ENCODE measurements around the gene MED16.
A peak's percentile ranks its signal among the peaks of the same experiment; 100 is the strongest.
"Not testable (repeated sequence)": the region's sequence is repeated elsewhere in the genome, so short reads cannot be mapped to it uniquely, and the experiment has no call there.

The MED16 gene

GRCh38 chr19:888581-889385 is 4.2 kb downstream of the MED16 start:
- peak; percentile 22 for DNase-seq

GRCh38 chr19:887599-887998 is 5.4 kb downstream of the MED16 start:
- no peak for DNase-seq

GRCh38 chr19:887072-887471 is 5.9 kb downstream of the MED16 start:
- no peak for DNase-seq

- no peak for DNase-seq
Measured at GRCh38 chr19:885536-886224, 7.3 kb downstream of the MED16 start.

- DNase-seq: no peak
Measured at GRCh38 chr19:884420-885211, 8.4 kb downstream of the MED16 start.

- DNase-seq: peak; percentile 11
Measured at GRCh38 chr19:883661-884211, 9.3 kb downstream of the MED16 start.

GRCh38 chr19:882871-883497 is 10.0 kb downstream of the MED16 start:
- DNase-seq: no peak

- DNase-seq: no peak
Measured at GRCh38 chr19:881385-882071, 11.5 kb downstream of the MED16 start.

- DNase-seq: no peak
Measured at GRCh38 chr19:879711-880438, 13.1 kb downstream of the MED16 start.

- DNase-seq: not testable (repeated sequence)
Measured at GRCh38 chr19:878751-879561, 14.0 kb downstream of the MED16 start.

GRCh38 chr19:877992-878660 is 14.9 kb downstream of the MED16 start:
- not testable (repeated sequence) for DNase-seq

GRCh38 chr19:876780-877314 is 16.1 kb downstream of the MED16 start:
- no peak for DNase-seq

- DNase-seq: no peak
Measured at GRCh38 chr19:876089-876488, 16.9 kb downstream of the MED16 start.

- peak; percentile 14 for DNase-seq
Measured at GRCh38 chr19:875265-875879, 17.6 kb downstream of the MED16 start.

- DNase-seq: no peak
Measured at GRCh38 chr19:873561-874041, 19.4 kb downstream of the MED16 start.

- peak; percentile 82 for DNase-seq
Measured at GRCh38 chr19:873084-873483, 19.9 kb downstream of the MED16 start.

GRCh38 chr19:872266-872951 is 20.6 kb downstream of the MED16 start:
- peak; percentile 86 for DNase-seq

Measured in CD4-positive, alpha-beta T cell treated with Interleukin-17A for 4 hours (primary cell).